Measurements from ENCODE around the gene HCN2. TPM values are rescaled to one million over a fixed set of nuclear protein-coding genes. Genes with fewer than 3 reads are reported as not detected.

The HCN2 gene
- polyA plus RNA-seq, 1 donor from 2014 or later, result 4.7 TPM

GRCh38 chr19:621819-622218, 32.1 kb downstream of the HCN2 start:
- Histone ChIP-seq H3K4me2 (ENCODE audit: low read length) (no peak overlapping the region), H3K9me3 (ENCODE audit: low read length) (no peaks in the 10 kb centered on the region), H4K20me1 (ENCODE audit: insufficient read depth) (no peaks in the 10 kb centered on the region), H2AFZ (ENCODE audit: low read depth, low read length) (no peak overlapping the region), H3K9ac (ENCODE audit: low read length) (no peak overlapping the region), H3K36me3 (ENCODE audit: insufficient read depth, low read length) (no peaks in the 10 kb centered on the region), H3K27ac (ENCODE audit: low read length) (no peak overlapping the region), H3F3A (ENCODE audit: insufficient read depth, low read length, poor library complexity, severe bottlenecking) (no peaks in the 10 kb centered on the region), H3K79me2 (replicated peaks; ENCODE audit: insufficient read depth, low read length) (no peaks in the 10 kb centered on the region), H3K27me3 (ENCODE audit: insufficient read depth, low read depth, low read length) (no peaks in the 10 kb centered on the region), H3K4me3 (ENCODE audit: low read length) (no peak overlapping the region), H3K9me2 (ENCODE audit: insufficient read depth, low read length) (no peaks in the 10 kb centered on the region)
- TF ChIP-seq RAD21 (conservative IDR thresholded peaks at IDR 0.05) (no peak), POLR2AphosphoS5 (IDR thresholded peaks at IDR 0.05) (no peak), MXI1 (conservative IDR thresholded peaks at IDR 0.05; ENCODE audit: poor library complexity, severe bottlenecking) (no peak)

GRCh38 chr19:622666-623065, 33.0 kb downstream of the HCN2 start:
- no peak overlapping the region for H3K27ac ChIP-seq (ENCODE audit: low read length)

More at GRCh38 chr19:622666-623065, 33.0 kb downstream of the HCN2 start:
- no peak overlapping the region for H2AFZ ChIP-seq (ENCODE audit: low read depth, low read length)
- no peak overlapping the region for H3K4me3 ChIP-seq (ENCODE audit: low read length)
- TF ChIP-seq SMC3 (conservative IDR thresholded peaks at IDR 0.05; ENCODE audit: poor library complexity) (no peak), MXI1 (conservative IDR thresholded peaks at IDR 0.05; ENCODE audit: poor library complexity, severe bottlenecking) (no peak), CTCF (IDR thresholded peaks at IDR 0.05; ENCODE audit: poor library complexity, severe bottlenecking) (no peak), EP300 (conservative IDR thresholded peaks at IDR 0.05; ENCODE audit: poor library complexity, severe bottlenecking) (no peak), RAD21 (conservative IDR thresholded peaks at IDR 0.05) (no peak), REST (IDR thresholded peaks at IDR 0.05; ENCODE audit: borderline replicate concordance) (no peak), TAF1 (IDR thresholded peaks at IDR 0.05; ENCODE audit: low read depth) (no peak), EZH2 (IDR thresholded peaks at IDR 0.05; ENCODE audit: borderline replicate concordance, insufficient read depth, low read length, poor library complexity, severe bottlenecking) (no peak), POLR2AphosphoS5 (IDR thresholded peaks at IDR 0.05) (no peak)
- no peaks in the 10 kb centered on the region for H4K20me1 ChIP-seq (ENCODE audit: insufficient read depth)
- no peaks in the 10 kb centered on the region for H3F3A ChIP-seq (ENCODE audit: insufficient read depth, low read length, poor library complexity, severe bottlenecking)
- H3K9me2 ChIP-seq (ENCODE audit: insufficient read depth, low read length), result no peaks in the 10 kb centered on the region
- no peaks in the 10 kb centered on the region for H3K27me3 ChIP-seq (ENCODE audit: insufficient read depth, low read depth, low read length)
- H3K9me3 ChIP-seq (ENCODE audit: low read length), result no peaks in the 10 kb centered on the region
- no peak overlapping the region for H3K4me2 ChIP-seq (ENCODE audit: low read length)
- H3K36me3 ChIP-seq (ENCODE audit: insufficient read depth, low read length), result no peaks in the 10 kb centered on the region
- H3K9ac ChIP-seq (ENCODE audit: low read length), result no peak overlapping the region
- H3K79me2 ChIP-seq (replicated peaks; ENCODE audit: insufficient read depth, low read length), result no peaks in the 10 kb centered on the region

Data from neural cell (in vitro differentiated cells).